Stomach (tissue), 9 donors: ENCODE data around the gene FAM177B. TPM values are rescaled to one million over a fixed set of nuclear protein-coding genes. Genes with fewer than 3 reads are reported as not detected.
A peak's percentile ranks its signal among the peaks of the same experiment; 100 is the strongest.

Experiments
- DNase-seq, 2 donors: peaks; one replicate each; pipeline versions ENCODE4 v3.0.0 to v3.0.0-alpha.2; 2013 to 2019
- H3K27ac ChIP-seq, 5 donors: fragments of 200-600 bp in 4 of 5; sonication (generic) in 4 of 5; one replicate each; pipeline ENCODE4 v1.5.1; 2013 to 2019; ENCODE audit warnings: mild to moderate bottlenecking in 1 of 5, moderate library complexity in 1 of 5
- H3K27me3 ChIP-seq, 3 donors: fragments of 200-600 bp; sonication (generic); one replicate each; pipeline ENCODE4 v1.5.1; 2017 to 2019; ENCODE audit warnings: mixed run types in 1 of 3
- H3K36me3 ChIP-seq, 4 donors: fragments of 200-600 bp; sonication (generic); 1 replicate in 3 of 4; 2 replicates in 1 of 4; pipeline ENCODE4 v1.5.1; 2016 to 2019
- H3K4me1 ChIP-seq, 4 donors: fragments of 200-600 bp; sonication (generic); one replicate each; pipeline ENCODE4 v1.5.1; 2016 to 2019
- H3K4me3 ChIP-seq, 4 donors: fragments of 200-600 bp; sonication (generic) in 3 of 4; one replicate each; pipeline ENCODE4 v1.5.1; 2016 to 2019; ENCODE audit warnings: mild to moderate bottlenecking in 1 of 4
- H3K9me3 ChIP-seq, 4 donors: fragments of 200-600 bp; sonication (generic); one replicate each; pipeline ENCODE4 v1.5.1; 2016 to 2019
- CTCF ChIP-seq, 7 experiments: fragments of 450-650 bp in 4 of 7; fragments of 200-600 bp in 3 of 7; sonication (generic) in 3 of 7; IDR thresholded peaks; one replicate each; pipeline ENCODE4 v1.5.1; 2016 to 2019; ENCODE audit warnings: antibody characterized with exemption in 7 of 7, control low read depth in 2 of 7, mild to moderate bottlenecking in 1 of 7
- EP300 ChIP-seq: sonication (generic); formaldehyde crosslinking; IDR thresholded peaks from one replicate; pipeline ENCODE4 v1.6.1; 2017; ENCODE audit warnings: antibody characterized with exemption
- POLR2A ChIP-seq, 4 donors: fragments of 450-650 bp; IDR thresholded peaks; one replicate each; pipeline ENCODE4 v1.6.1; 2016; ENCODE audit warnings: antibody characterized with exemption in 4 of 4, control low read depth in 2 of 4, mild to moderate bottlenecking in 1 of 4, moderate library complexity in 1 of 4
- POLR2AphosphoS5 ChIP-seq, 3 donors: sonication (generic); formaldehyde crosslinking; IDR thresholded peaks; one replicate each; pipeline ENCODE4 v1.6.1; 2016; ENCODE audit warnings: antibody characterized with exemption in 3 of 3
- WGBS, 5 donors: extraction: QIAGEN DNeasy Blood & Tissue Kit in 3 of 5; methylation state at CpG; one replicate each; pipeline versions ENCODE4 v1.1.5 to v1.1.7; 2013 to 2018; 5-methylcytosine and 5-hydroxymethylcytosine counted together
- intact Hi-C: fragments of 100-400 bp; cut with DNase I; formaldehyde crosslinking; loops from one replicate; pipeline ENCODE4 v1.15.1; 2023; ENCODE audit warnings: low total_unique reads
- polyA plus RNA-seq, 3 donors: library from polyadenylated mRNA; stranded (reverse); fragments of 200-250 nt; gene quantifications; one replicate each; pipeline ENCODE4 v1.2.3, GENCODE V29; 2013
- total RNA-seq, 5 donors: library from RNA; depleted of rRNA; stranded (reverse); fragments of >200 nt; gene quantifications; one replicate each; pipeline versions ENCODE4 v1.1.0 to v1.2.3, GENCODE V29; 2014 to 2016
- donor health status: healthy with polysubstance abuse.
- donor health status: Bipolar disorder and iron deficiency.
- donor health status: healthy.

Gene FAM177B
- total and polyA plus RNA-seq, 8 donors, result 2.0 to 53.9 (median 13.9) TPM; not detected in 2

- WGBS, 5 donors, result 73 to 88% (median 82%) methylated on average over 4 of the region's 4 CpGs
- no peaks in the 10 kb centered on the region for H3K36me3 ChIP-seq
- no peak overlapping the region for H3K27ac ChIP-seq
- no peak for DNase-seq
- no peaks in the 10 kb centered on the region for H3K27me3 ChIP-seq
- H3K9me3 ChIP-seq, result no peaks in the 10 kb centered on the region
- peaks cover 0 to 19% (median 7%) of the 10 kb centered on the region in 4 donors for H3K4me1 ChIP-seq
- intact Hi-C loops, result no loop called here
- TF ChIP-seq POLR2AphosphoS5 (IDR thresholded peaks at IDR 0.05) (no peak), CTCF (IDR thresholded peaks at IDR 0.05) (no peak), EP300 (no peak), POLR2A (IDR thresholded peaks at IDR 0.05) (no peak)
- no peak overlapping the region for H3K4me3 ChIP-seq
These were observed 53.5 kb downstream of the FAM177B start for GRCh38 chr1:222790520-222790919.

DNA sequence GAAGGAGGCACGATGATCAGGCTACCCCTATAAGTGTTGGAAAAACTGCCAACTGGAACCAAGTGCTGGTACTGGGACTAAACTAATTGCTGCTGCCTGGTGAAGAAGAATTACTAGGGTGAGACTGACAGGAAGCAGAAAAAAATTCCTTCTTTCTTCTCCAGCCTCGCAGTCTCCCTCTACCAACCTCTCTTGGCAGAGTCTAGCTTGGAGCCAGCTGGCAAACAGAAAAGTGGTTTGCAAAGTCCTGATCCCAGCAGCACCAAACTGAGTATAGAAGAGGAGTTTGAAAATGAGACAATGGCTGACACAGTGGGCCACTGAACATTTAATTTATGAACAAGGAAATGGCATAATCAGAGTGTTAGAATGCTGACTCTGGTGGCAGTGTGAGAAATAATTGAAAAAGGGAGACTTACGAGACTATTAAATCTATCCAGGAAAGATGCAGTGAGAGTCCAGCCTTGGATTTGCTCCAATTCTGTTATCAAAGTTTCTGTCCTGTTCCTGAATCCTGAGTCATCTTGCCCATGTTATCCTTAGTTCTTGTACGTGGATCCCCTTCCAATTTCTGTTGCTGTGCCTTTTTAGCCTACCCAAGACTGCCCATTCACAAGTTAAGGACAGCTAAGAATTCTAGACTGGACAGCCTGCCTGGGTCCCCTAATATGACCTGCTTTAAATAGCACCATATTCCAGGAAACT is 54.2 kb downstream of the FAM177B start:
- WGBS, 5 donors, result 47 to 60% (median 49%) methylated on average over 4 of the region's 4 CpGs
- intact Hi-C loops, result no loop called here
- no peak overlapping the region for H3K27ac ChIP-seq

GRCh38 chr1:222792744-222793143 is 55.7 kb downstream of the FAM177B start:
- intact Hi-C loops, result no loop called here
- no peaks in the 10 kb centered on the region for H3K27me3 ChIP-seq
- DNase-seq, result peak in 1 of 2 donors; percentile 52
- H3K27ac ChIP-seq, result no peak overlapping the region
- no peaks in the 10 kb centered on the region for H3K36me3 ChIP-seq
- TF ChIP-seq POLR2AphosphoS5 (IDR thresholded peaks at IDR 0.05) (no peak), CTCF (IDR thresholded peaks at IDR 0.05) (peak in 5 of 7 experiments; percentile 19 to 63 (median 28)), EP300 (no peak), POLR2A (IDR thresholded peaks at IDR 0.05) (no peak)
- H3K4me3 ChIP-seq, result no peak overlapping the region
- H3K9me3 ChIP-seq, result no peaks in the 10 kb centered on the region
- H3K4me1 ChIP-seq, result peaks cover 0 to 15% (median 7%) of the 10 kb centered on the region in 4 donors
- 3 to 9% (median 5%) methylated on average over 2 of the region's 2 CpGs for WGBS, 5 donors

More for the DNA sequence above, 54.2 kb downstream of the FAM177B start:
- Histone ChIP-seq H3K4me1 (peaks cover 0 to 17% (median 7%) of the 10 kb centered on the region in 4 donors), H3K9me3 (no peaks in the 10 kb centered on the region), H3K4me3 (no peak overlapping the region), H3K27me3 (no peaks in the 10 kb centered on the region), H3K36me3 (no peaks in the 10 kb centered on the region)
- TF ChIP-seq CTCF (IDR thresholded peaks at IDR 0.05) (no peak), POLR2A (IDR thresholded peaks at IDR 0.05) (no peak), POLR2AphosphoS5 (IDR thresholded peaks at IDR 0.05) (no peak), EP300 (no peak)
- no peak for DNase-seq

DNA sequence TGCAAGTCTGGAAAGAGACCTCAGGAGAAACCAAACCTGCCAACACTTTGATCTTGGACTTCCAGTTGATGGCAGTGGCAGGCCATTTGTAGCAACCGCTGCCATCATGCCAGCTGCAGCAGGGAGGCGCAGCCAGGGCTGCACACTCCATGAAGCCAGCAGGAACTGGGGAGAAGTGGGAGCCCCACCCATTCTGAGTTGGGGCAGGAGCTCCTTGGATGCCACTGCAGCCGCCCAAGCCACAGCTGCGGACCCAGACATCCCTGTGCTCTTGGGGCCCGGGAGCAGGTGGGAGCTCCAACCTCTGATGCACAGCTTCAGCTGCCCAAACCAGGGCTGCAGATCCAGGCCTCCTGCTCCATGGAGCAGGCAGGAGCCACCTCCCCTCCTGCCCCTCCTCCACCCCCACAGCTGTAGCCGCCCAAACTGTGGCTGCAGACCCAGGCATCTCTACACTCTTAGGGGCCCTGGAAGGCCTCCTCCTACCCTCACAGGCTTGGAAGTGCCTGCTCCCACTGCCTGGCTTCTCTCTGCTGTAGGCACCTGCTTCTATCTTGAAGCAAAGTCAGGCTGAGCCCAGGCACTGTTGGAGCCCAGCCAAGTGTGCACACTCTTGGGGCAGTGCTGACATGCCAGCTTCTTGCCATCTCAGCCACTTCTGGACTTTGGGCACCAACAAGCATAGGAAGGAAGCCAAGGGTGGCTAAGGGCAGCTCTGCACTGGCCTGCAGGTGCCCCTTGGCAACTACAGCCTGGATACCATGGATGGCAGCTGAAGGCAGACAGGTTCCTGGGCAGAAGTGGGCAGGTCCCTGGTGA is 57.9 kb downstream of the FAM177B start:
- Histone ChIP-seq H3K36me3 (no peaks in the 10 kb centered on the region), H3K4me1 (peaks cover 9 to 31% (median 9%) of the 10 kb centered on the region in 4 donors), H3K27me3 (no peaks in the 10 kb centered on the region), H3K27ac (no peak overlapping the region), H3K4me3 (no peak overlapping the region), H3K9me3 (no peaks in the 10 kb centered on the region)
- DNase-seq, result peak in 1 of 2 donors; percentile 45
- TF ChIP-seq POLR2A (IDR thresholded peaks at IDR 0.05) (no peak), CTCF (IDR thresholded peaks at IDR 0.05) (no peak), EP300 (no peak), POLR2AphosphoS5 (IDR thresholded peaks at IDR 0.05) (no peak)
- WGBS, 5 donors, result 63 to 90% (median 76%) methylated on average over 5 to 6 of the region's 6 CpGs
- intact Hi-C loops, result loop anchor here (5.0 kb wide), 1 partner anchor 287 kb away; no protein-coding TSS in a partner anchor
